NAMALWA (cell line): ENCODE results near the gene MIF4GD.
"Not testable (repeated sequence)": the region's sequence is repeated elsewhere in the genome, so short reads cannot be mapped to it uniquely, and the experiment has no call there.

ENCODE experiments used
- DNase-seq: peaks from one replicate; pipeline ENCODE4 v3.0.0-alpha.2; 2015; ENCODE audit warnings: low spot score

MIF4GD gene

DNA sequence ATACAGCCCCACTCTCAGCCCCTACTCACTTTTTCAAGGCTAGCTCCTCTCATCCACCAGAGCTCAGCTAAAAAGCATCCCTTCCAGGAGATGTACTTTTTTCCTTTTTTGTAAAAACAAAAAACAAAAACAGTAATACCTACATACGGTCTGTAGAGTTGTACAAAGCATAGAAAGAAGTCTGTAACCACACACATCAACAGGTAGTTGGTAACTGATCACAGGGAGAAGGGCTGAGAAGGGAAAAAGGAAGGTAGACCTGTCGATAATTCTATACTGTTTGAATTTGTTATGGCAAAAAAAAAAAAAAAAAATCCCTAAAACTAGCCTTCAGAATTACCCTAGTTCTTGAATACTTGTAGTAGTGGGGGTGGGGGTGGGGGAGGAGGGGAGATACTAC lies 17.3 kb upstream of the MIF4GD start:
- no peak for DNase-seq

DNA sequence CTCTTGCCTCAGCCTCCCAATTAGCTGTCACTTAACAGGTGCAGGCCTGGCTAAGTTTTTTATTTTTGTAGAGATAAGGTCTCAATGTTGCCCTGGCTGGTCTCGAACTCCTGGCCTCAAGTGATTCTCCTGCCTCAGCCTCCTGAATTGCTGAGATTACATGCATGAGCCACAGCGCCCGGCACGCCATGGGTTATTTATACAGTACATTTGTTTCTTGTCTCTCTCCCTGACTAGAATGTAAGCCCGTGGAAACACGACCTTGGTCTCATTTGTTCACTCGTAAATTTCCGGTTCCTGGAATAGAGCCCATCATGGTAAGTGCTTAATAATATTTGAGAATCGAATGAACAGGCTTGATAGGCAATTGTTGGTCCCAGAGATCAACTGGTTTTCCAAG lies 16.2 kb upstream of the MIF4GD start:
- DNase-seq: no peak

DNA sequence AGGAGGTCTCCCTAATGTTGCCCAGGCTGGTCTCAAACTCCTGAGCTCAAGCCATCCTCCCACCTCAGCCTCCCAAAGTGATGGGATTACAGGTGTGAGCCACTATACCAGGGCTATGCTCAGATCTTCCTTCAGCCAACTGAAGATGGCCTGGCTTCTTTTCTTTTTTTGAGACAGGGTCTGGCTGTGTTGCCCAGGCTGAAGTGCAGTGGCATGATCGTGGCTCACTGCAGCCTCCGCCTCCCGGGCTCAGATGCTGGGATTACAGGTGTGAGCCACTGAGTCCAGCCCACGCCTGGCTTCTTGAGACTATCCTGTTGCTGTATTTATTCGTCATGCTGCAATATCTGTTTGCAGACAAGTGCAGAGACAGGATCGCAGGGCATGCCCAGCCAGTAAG lies 14.1 kb upstream of the MIF4GD start:
- DNase-seq: no peak

DNA sequence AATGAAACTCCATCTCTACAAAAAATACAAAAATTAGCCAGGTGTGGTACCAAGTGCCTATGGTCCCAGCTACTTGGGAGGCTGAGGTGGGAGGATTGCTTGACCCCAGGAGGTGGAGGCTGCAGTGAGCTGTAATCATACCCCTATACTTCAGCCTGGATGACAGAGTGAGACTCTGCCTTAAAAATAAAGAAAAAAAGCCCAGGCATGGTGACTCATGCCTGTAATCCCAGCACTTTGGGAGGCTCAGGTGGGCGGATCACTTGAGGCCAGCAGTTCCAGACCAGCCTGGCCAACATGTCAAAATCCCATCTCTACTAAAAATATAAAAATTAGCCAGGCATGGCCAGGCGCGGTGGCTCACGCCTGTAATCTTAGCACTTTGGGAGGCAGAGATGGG lies 9.2 kb upstream of the MIF4GD start:
- DNase-seq: not testable (repeated sequence)

GRCh38 chr17:75277664-75278071 lies 6.6 kb upstream of the MIF4GD start:
- DNase-seq: no peak

GRCh38 chr17:75273977-75274708 lies 3.1 kb upstream of the MIF4GD start:
- DNase-seq: no peak

DNA sequence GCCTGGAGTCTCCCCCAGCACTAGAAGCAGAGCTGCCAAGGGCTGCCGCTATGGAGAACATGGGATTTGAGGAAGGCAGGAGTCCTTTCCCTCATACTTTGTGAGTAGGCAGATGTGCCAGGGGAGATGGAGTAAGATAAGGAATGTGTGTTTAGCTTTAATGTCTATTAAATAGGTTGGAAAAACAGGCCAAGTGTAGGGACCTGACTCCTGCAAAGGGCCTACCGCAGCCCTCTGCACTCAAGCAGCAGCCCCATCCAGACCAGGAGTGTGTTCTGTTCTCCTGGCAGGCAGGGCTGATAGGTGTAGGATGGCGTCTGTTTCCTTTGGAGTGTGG lies 1.8 kb upstream of the MIF4GD start:
- DNase-seq: no peak

GRCh38 chr17:75271955-75272847 lies 1.2 kb upstream of the MIF4GD start:
- DNase-seq: peak; percentile 46

DNA sequence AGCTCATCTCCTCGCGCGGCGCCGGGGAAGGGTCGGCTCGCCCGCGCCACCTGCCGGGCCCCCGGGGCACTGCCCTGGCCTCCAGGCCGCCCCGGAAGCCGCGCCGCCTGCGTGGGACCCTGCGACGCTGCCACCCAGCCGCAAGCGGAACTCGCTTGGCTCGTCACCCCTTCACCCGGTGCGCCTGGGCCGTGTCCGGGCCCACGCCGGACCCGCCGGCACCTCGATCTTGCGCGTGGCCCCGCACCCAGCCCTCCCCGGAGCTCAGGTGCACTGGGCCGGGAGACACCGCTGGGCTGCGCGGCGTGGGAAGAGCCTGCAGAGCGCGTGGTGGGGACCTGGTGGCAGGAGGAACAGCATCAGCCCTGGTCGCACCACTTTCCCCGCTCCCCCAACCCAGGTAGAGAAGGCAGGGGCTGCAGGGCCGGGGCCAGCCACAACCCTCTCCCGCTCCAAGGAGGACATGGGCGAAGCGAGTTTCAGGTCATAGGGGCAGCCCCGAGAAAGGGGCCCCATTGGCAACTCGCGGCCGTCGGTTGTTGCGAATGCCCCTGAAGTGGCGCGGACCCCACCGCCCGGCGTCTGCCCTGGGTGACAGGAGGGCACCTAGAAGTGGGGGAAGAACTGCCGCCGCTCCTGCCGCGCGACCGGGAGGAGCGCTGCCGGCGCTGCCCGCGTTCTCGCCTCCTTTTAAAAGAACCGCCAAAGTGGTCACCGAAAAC lies 363 bp upstream of the MIF4GD start:
- peak; percentile 86 for DNase-seq

- peak; percentile 73 for DNase-seq
Observed at GRCh38 chr17:75270218-75270965, 639 bp downstream of the MIF4GD start.

DNA sequence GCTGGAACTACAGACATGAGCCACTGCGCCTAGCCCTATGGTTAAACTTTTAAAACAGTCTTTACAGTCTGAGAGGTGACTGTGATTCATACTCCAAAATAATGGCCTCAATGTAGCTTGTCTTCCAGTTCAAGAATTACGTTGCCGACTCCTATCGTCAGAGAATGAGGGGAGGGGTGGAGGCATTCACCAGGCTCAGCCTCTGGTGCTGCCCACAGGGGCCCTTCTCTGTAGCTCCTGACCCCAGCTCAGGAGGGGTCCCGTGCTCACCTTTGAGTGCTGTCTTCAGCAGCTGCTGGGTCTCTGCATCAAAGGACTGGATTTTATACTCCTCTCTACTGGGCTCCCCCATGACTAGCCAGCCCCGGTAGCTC lies 1.2 kb downstream of the MIF4GD start:
- no peak for DNase-seq

DNA sequence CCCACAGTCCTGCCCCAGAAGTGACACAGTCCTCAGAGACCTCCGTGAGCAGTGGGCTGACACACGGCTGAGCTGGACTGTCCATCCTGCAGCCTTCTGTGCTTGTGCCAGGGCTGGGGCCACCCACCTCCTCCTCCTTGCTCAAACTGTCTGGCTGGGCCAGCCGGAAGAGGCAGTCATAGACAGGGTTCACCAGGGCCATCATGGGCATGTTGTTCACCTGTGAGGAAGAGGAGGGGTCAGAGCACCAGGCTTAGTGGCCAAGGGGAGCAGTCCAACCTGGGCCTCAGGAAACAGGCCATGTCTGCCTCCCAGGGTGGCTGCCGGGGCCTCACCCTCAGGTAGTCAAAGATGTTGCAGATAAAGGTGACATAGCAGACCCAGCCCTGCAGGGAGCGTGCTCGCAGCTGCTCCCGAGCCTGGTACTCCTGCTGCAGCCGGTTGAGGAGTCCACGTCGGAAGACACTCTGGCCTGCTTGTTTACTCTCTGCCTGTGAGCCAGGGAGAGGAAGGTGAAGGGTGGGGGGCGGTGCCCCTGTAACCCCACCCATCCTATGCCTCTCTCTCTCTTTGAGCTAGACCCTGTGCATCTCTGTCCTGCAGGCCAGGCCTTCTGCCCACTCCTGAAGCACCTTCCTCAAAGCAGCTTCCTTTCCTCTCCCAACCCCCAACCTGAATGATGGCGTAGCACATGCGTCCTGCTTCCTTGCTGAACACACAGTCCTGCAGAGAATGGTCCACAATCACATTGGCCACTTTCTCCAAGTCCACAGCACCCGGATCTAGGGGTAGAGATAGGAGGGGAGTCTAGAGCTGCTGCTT lies 3.4 kb downstream of the MIF4GD start:
- no peak for DNase-seq

DNA sequence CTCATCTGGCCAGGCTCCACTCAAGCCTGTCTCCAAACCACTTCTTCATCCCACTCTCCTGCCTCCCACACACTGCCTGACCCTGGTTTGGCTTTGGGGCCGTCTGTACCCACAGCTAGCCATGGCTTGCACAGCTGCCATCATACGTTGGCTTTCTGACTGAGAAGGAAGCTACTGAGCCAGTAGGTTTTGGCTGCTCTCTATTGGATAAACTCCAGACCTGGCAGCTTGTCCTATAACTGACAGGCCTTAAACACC lies 3.9 kb downstream of the MIF4GD start:
- no peak for DNase-seq

- no peak for DNase-seq
Observed at GRCh38 chr17:75266316-75267152, 4.5 kb downstream of the MIF4GD start.

DNA sequence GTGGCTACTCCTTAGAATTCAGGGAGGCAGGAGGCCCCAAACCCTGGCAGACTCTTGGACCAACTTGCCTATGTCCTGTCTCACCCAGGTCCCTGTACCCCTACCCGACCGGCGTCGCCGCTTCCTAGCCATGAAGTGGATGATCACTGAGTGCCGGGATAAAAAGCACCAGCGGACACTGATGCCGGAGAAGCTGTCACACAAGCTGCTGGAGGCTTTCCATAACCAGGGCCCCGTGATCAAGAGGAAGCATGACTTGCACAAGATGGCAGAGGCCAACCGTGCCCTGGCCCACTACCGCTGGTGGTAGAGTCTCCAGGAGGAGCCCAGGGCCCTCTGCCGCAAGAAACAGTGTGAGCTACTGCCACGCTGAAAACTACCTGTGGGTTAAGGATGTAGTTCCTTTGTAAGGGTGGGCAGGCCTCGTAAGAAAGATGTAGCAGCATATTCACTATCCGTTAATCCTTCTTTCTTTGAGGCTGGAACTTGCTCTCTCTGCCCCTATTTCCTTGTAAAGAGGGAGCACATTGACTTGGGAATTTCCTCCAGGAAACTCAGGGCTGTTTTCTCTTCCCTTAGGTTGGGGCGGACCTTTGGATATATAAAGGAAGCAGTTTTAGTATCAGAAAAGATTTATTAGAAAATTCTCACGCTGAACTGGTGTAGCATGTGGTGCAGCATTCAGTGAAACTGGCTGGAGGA lies 5.3 kb downstream of the MIF4GD start:
- no peak for DNase-seq

DNA sequence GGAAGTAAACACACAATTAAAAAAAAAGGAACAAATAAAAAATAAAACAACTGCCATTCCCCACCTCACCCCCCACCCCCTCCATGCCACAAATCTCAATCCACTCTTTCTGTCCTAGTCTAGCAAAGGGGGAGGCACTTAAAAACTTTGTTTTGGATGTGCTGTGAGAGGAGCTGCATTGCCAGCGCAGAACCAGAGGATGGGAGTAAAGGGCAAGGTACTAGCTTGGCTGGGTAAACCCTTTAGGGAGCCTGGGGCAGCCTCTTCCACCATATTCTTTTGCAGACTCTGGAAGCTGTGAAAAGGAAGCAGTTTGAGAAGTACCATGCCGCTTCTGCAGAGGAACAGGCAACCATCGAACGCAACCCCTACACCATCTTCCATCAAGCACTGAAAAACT lies 8.0 kb downstream of the MIF4GD start:
- DNase-seq: peak; percentile 44

GRCh38 chr17:75262112-75262606 lies 8.9 kb downstream of the MIF4GD start:
- no peak for DNase-seq

- peak; percentile 96 for DNase-seq
Observed at GRCh38 chr17:75261336-75262111, 9.5 kb downstream of the MIF4GD start, which contains the start of the genes GGA3 and MRPS7. GGA3 (minus strand) TSS chr17:75261606; CDS start chr17:75261587, 19 bp downstream. MRPS7 (plus strand) TSS chr17:75261879; CDS start chr17:75261901, 22 bp downstream.
